Smooth muscle cell (in vitro differentiated cells): Measurements from ENCODE around the gene JMJD1C. TPM values are rescaled to one million over a fixed set of nuclear protein-coding genes. Genes with fewer than 3 reads are reported as not detected.
"Not testable (repeated sequence)": the region's sequence is repeated elsewhere in the genome, so short reads cannot be mapped to it uniquely, and the experiment has no call there.

Source experiments
- DNase-seq: peaks from one replicate; lab custom pipeline; 2025; ENCODE audit not compliant: unreplicated experiment; lab: John Stamatoyannopoulos, UW
- H2AFZ ChIP-seq: fragments of 200-600 bp; sonication (generic); 2 replicates; pipeline ENCODE4 v1.6.0; 2016; ENCODE audit warnings: antibody characterized with exemption, low read depth, mild to moderate bottlenecking
- H3F3A ChIP-seq: fragments of 200-600 bp; sonication (generic); 2 replicates; pipeline ENCODE4 v1.6.0; 2017; ENCODE audit warnings: antibody characterized with exemption, low read depth
- H3K27ac ChIP-seq: fragments of 200-600 bp; sonication (generic); 2 replicates; pipeline ENCODE4 v1.5.1; 2016; ENCODE audit warnings: low read depth, mild to moderate bottlenecking
- H3K27me3 ChIP-seq: fragments of 200-600 bp; sonication (generic); 2 replicates; pipeline ENCODE4 v1.6.1; 2016; ENCODE audit warnings: low read depth, mild to moderate bottlenecking
- H3K36me3 ChIP-seq: fragments of 200-600 bp; sonication (generic); 2 replicates; pipeline ENCODE4 v1.5.1; 2016; ENCODE audit warnings: low read depth
- H3K4me1 ChIP-seq: fragments of 200-600 bp; sonication (generic); 2 replicates; pipeline ENCODE4 v1.5.1; 2016; ENCODE audit warnings: low read depth
- H3K4me2 ChIP-seq: fragments of 200-600 bp; sonication (generic); 2 replicates; pipeline ENCODE4 v1.6.0; 2016; ENCODE audit warnings: mild to moderate bottlenecking
- H3K4me3 ChIP-seq: fragments of 200-600 bp; sonication (generic); 2 replicates; pipeline ENCODE4 v1.5.1; 2016; ENCODE audit warnings: mild to moderate bottlenecking
- H3K79me2 ChIP-seq: fragments of 200-600 bp; sonication (generic); 2 replicates; pipeline ENCODE4 v1.6.0; 2016; ENCODE audit warnings: low read depth, mild to moderate bottlenecking
- H3K9ac ChIP-seq: fragments of 200-600 bp; sonication (generic); 2 replicates; pipeline ENCODE4 v1.6.0; 2016; ENCODE audit warnings: low read depth
- H3K9me3 ChIP-seq: fragments of 200-600 bp; sonication (generic); replicated peaks from 2 replicates; pipeline ENCODE4 v1.5.1; 2016; ENCODE audit warnings: low read depth
- H4K20me1 ChIP-seq: fragments of 200-600 bp; sonication (generic); 2 replicates; pipeline ENCODE4 v1.6.0; 2016; ENCODE audit warnings: low read depth
- WGBS: methylation state at CpG from one replicate; pipeline ENCODE4 v1.1.7; 2016; ENCODE audit warnings: low lambda C conversion rate; 5-methylcytosine and 5-hydroxymethylcytosine counted together
- polyA plus RNA-seq: library from polyadenylated mRNA; unstranded; fragments of >200 nt; fragmentation: Nextera tagmentation; extraction: Ambion mirVana; gene quantifications from 2 replicates; pipeline ENCODE4 v1.2.1, GENCODE V29; 2016
- total RNA-seq: library from RNA; depleted of rRNA; stranded (reverse); fragments of >200 nt; gene quantifications from 2 replicates; pipeline ENCODE4 v1.2.3, GENCODE V29; 2014
- TF ChIP-seq, protein P1 (sequence below): fragments of 200-600 bp; sonication (generic); IDR thresholded peaks from 2 replicates; pipeline ENCODE4 v1.5.1; 2017; ENCODE audit warnings: borderline replicate concordance, mild to moderate bottlenecking, antibody characterized with exemption; ENCODE audit not compliant: insufficient read depth, poor library complexity, severe bottlenecking

JMJD1C gene
- total and polyA plus RNA-seq, 2 experiments from 2014 or later, result 28.5 to 132 TPM

DNA sequence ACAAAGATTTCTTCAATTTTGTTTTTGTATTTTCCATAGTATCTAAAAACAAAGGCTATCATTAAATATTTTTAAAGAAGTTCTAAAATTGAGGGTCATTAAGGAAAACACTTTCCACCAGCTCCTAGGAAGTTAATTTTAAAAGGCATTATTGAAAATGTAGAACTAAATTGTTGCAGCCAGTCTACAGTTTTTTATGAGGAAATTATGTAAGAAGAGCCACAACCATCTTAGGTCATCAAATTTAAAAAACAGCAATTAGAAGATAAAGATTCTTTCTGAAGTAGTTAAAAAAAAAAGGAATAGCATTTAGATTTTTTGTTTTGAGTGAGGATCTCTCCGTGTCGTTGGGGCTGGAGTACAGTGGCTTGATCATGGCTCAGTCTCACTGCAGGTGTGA is 171.0 kb downstream of the JMJD1C start:
- H3K9me3 ChIP-seq, result no peaks in the 10 kb centered on the region
- TF ChIP-seq, protein P1, sequence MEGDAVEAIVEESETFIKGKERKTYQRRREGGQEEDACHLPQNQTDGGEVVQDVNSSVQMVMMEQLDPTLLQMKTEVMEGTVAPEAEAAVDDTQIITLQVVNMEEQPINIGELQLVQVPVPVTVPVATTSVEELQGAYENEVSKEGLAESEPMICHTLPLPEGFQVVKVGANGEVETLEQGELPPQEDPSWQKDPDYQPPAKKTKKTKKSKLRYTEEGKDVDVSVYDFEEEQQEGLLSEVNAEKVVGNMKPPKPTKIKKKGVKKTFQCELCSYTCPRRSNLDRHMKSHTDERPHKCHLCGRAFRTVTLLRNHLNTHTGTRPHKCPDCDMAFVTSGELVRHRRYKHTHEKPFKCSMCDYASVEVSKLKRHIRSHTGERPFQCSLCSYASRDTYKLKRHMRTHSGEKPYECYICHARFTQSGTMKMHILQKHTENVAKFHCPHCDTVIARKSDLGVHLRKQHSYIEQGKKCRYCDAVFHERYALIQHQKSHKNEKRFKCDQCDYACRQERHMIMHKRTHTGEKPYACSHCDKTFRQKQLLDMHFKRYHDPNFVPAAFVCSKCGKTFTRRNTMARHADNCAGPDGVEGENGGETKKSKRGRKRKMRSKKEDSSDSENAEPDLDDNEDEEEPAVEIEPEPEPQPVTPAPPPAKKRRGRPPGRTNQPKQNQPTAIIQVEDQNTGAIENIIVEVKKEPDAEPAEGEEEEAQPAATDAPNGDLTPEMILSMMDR, result no peak
- DNase-seq, result no peak
- no peaks in the 10 kb centered on the region for H3F3A ChIP-seq
- H2AFZ ChIP-seq, result no peak overlapping the region
- no peak overlapping the region for H3K4me2 ChIP-seq
- H3K4me3 ChIP-seq, result no peak overlapping the region
- peaks cover 18% of the 10 kb centered on the region for H4K20me1 ChIP-seq
- H3K27me3 ChIP-seq, result no peaks in the 10 kb centered on the region
- no peak overlapping the region for H3K27ac ChIP-seq
- peaks cover 69% of the 10 kb centered on the region for H3K79me2 ChIP-seq
- H3K36me3 ChIP-seq, result no peaks in the 10 kb centered on the region
- WGBS, result 94% methylated on average over 2 of the region's 2 CpGs
- no peaks in the 10 kb centered on the region for H3K4me1 ChIP-seq
- H3K9ac ChIP-seq, result no peak overlapping the region

DNA sequence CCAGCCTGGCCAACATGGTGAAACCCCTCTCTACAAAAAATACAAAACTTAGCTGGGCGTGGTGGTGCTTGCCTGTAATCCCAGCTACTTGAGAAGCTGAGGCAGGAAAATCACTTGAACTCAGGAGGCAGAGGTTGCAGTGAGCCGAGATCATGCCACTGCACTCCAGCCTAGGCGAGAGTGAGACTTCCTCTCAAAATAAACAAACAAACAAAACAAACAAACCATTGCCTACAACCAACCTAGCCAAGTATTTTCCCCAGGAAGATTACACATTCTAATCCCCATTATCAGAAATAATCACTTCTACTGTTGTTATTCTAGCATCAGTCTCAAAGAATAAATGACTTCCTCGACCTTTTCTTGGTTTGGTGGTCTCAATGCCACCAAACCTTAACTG is 172.9 kb downstream of the JMJD1C start:
- H3K27ac ChIP-seq, H3K4me1 ChIP-seq, H3F3A ChIP-seq, H3K4me2 ChIP-seq, H3K9ac ChIP-seq, H2AFZ ChIP-seq, H3K36me3 ChIP-seq, H3K9me3 ChIP-seq, DNase-seq, H3K27me3 ChIP-seq, H4K20me1 ChIP-seq, H3K4me3 ChIP-seq: not testable (repeated sequence)
- H3K79me2 ChIP-seq, result peaks cover 66% of the 10 kb centered on the region
- 93% methylated on average over 4 of the region's 4 CpGs for WGBS

DNA sequence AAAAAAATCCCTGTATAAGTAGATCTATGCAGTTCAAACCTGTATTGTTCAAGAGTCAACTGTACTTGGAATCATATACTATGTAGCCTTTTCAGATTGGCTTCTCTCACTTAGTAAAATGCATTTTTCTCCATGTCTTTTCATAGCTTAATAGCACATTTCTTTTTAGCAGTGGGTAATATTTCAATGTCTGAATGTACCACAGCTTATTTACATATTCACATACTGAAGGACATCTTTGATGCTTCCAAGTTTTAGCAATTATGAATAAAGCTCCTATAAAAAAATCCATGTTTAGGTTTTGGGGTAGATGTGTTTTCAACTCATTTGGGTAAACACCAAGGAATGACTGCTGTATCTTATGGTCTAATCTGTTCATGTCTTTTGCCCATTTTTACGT is 177.6 kb downstream of the JMJD1C start:
- Histone ChIP-seq H3K9ac (no peak overlapping the region), H4K20me1 (peaks cover 10% of the 10 kb centered on the region)
- WGBS, result 100% methylated on average over 1 of the region's 1 CpG

DNA sequence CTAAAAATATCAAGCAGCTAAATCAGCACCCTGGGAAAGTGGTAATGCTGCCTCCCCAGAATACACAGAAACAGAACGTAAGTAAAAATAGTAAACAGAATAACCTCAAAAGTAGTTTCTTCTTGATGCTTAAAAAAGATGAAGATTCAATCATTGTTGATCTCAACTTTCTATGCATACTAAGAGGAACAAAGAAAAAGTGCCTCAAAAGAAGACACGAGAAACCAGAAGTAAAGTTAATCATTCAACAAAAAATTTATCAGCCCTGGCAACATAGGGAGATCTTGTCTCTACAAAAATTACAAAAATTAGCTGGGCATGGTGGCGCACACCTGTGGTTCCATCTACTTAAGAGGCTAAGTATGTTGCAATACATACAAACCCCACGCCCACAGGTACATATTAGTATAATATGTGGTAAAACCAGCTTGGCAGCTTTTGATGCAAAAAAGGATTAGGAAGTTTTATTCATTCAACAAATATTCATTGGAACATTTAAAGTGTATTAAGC is 179.0 kb downstream of the JMJD1C start:
- Histone ChIP-seq H3K27ac (no peak overlapping the region), H3K9me3 (no peaks in the 10 kb centered on the region), H3K79me2 (peaks cover 85% of the 10 kb centered on the region), H3K36me3 (no peaks in the 10 kb centered on the region), H3K4me1 (no peaks in the 10 kb centered on the region), H3F3A (no peaks in the 10 kb centered on the region), H3K4me2 (no peak overlapping the region), H2AFZ (no peak overlapping the region), H3K27me3 (no peaks in the 10 kb centered on the region), H3K4me3 (no peak overlapping the region), H4K20me1 (peaks cover 10% of the 10 kb centered on the region), H3K9ac (no peak overlapping the region)
- TF ChIP-seq, protein P1, result no peak
- WGBS, result 96% methylated on average over 4 of the region's 4 CpGs
- DNase-seq, result no peak

More for the DNA sequence above, 177.6 kb downstream of the JMJD1C start:
- Histone ChIP-seq H3K4me1 (no peaks in the 10 kb centered on the region), H3F3A (no peaks in the 10 kb centered on the region), H2AFZ (no peak overlapping the region), H3K27ac (no peak overlapping the region), H3K9me3 (no peaks in the 10 kb centered on the region), H3K4me3 (no peak overlapping the region), H3K4me2 (no peak overlapping the region), H3K36me3 (no peaks in the 10 kb centered on the region), H3K27me3 (no peaks in the 10 kb centered on the region), H3K79me2 (peaks cover 77% of the 10 kb centered on the region)
- TF ChIP-seq, protein P1, result no peak
- DNase-seq, result no peak
